Measurements from ENCODE around the gene TXNRD2.
"Not testable (repeated sequence)": the region's sequence is repeated elsewhere in the genome, so short reads cannot be mapped to it uniquely, and the experiment has no call there.

Gene TXNRD2

DNA sequence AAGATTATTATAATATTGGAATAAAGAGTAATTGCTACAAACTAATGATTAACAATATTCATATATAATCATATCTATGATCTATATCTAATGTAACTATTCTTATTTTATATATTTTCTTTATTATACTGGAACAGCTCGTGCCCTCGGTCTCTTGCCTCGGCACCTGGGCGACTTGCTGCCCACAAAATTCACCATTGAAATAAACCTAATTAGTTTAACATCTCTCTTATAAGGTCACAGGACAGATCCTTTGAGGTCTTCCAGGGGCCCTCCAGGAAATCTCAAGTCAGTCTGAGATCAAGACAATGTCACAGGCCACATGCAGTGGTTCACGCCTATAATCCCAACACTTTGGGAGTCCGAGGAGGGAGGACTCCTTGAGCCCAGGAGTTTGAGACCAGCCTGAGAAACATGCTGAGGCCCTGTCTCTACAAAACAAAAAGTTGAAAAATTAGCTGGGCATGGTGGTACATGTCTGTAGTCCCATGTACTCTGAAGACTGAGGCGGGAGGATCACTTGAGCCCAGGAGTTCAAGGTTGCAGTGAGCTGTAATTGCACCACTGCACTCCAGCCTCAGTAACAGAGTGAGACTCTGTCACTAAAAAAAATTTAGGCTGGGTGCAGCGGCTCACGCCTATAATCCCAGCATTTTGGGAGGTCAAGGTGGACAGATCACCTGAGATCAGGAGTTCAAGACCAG lies 6.6 kb upstream of the TXNRD2 start:
- DNase-seq (ENCODE audit: low spot score) = no peak

DNA sequence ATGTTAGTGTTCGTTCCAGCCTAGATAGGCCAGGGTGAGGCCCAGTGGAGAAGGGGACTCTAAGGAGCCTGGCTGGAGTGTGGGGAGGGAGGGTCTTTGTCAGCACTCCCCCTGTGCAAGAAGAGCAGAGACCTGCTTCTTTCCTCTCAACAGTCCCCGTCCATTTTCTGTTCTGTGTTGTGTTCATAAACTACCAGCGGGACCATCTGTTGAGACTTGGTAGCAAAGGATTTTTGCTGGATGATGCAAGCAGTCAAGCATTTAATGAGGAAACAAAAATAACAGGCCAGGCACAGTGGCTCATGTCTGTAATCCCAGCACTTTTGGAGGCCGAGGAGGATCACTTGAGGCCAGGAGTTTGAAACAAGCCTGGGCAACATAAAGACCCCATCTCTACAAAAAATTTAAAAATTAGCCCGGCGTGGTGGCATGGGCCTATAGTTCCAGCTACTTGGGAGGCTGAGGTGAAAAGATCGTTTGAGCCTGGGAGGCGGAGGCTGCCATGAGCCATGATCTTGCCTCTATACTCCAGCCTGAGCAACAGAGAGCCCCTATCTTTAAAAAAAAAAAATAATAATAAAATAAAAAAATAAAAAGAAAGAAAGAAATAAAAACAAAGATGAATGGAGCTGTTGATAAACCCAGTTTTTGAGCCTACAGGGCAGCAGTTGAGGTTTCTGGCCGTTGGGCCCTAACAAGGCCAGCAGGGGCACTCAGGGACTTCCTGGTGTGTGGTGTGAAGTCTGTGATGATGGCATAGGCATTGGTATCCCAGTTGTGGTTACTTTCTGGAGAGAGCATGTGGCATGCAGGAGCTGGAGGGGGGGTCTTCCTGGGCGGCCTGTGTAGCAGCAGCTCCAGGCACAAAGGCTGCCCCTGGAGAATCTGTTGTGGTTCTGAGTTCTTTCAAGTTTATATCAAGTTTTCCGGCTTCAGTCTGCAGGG lies 1.7 kb upstream of the TXNRD2 start:
- peak; percentile 88 for DNase-seq (ENCODE audit: low spot score)

DNA sequence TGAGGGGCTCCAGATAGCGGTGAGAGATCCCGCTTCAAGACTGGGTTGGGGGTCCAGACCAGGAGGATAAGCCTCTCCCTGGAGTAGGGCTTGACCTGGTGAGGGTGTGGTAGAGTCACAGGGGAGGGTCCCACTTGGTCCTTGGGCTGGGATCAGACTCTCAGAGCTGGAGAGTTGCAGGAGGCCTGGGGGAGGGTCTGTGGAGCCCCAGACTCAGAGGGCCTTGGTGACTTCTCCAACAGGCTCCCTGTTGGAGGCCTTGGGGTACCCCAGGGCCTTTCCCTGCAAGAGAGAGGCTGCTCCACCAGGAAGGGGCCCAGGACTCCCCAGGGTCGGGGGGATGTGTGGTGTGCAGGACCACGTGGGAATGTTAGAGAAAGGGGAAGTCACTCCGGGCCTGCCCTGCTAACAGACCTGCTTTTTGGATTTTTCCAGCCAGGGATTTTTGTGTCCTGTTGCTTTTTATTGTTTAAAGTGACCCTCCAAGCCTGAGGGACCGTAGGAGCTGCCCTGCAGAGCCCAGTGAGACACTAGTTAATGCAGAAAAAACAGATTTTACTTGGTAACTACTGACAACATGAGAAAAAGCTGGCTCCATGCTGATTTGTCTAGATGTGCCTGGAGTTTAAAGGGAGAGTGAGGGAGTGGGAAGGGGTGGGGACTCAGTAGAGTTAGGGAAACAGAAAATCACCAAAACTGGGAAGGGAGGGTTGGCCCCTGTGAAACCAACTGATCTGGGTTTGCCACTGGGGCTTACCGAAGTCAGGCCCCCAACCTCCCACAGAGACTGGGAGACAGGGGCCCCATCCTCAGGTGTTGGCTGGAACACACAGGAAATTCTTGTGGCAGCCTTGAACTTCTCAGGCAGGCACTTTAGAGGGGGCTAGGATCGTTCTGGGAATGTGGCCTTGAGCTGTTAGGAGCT lies 801 bp upstream of the TXNRD2 start:
- peak; percentile 40 for DNase-seq (ENCODE audit: low spot score)

DNA sequence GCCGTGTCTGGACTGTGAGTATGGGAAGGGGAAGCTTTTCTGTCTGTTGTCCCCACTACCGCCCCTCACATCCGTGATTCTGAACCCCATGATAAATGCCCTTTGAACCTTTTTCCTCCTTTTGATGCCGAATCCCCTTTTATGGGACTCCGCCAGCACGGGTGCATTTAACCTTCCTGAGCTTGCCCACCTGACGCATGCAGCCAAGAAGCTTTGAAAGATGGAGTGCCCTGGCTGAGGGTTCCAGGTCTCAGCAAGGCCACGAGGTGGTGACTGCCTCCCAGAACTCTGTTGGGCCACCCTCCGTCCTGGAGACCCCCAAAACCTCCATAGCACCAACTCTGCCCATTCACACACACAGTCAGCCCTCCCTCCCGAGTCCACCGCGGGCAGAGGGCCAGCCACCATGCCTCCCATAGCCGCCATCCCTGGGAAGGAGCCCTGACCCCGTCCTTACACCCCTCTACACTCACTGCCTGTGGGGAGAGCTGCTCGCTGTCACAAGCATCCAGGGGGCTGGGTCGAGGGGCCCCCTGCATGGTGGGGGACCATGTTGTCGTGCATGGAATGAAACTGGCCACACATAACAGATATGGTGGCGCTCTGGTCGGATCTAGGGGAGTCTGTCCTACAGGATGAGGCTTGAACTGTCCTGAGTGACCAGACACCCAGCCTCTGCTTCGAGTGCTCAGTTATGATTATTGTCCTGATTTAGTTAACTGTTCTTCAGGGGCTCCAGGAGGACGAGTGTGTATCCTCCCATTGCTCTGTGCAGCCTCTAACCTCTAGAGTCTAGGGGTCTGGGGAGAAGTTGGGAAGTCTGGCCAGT lies 868 bp downstream of the TXNRD2 start:
- DNase-seq (ENCODE audit: low spot score) = no peak

DNA sequence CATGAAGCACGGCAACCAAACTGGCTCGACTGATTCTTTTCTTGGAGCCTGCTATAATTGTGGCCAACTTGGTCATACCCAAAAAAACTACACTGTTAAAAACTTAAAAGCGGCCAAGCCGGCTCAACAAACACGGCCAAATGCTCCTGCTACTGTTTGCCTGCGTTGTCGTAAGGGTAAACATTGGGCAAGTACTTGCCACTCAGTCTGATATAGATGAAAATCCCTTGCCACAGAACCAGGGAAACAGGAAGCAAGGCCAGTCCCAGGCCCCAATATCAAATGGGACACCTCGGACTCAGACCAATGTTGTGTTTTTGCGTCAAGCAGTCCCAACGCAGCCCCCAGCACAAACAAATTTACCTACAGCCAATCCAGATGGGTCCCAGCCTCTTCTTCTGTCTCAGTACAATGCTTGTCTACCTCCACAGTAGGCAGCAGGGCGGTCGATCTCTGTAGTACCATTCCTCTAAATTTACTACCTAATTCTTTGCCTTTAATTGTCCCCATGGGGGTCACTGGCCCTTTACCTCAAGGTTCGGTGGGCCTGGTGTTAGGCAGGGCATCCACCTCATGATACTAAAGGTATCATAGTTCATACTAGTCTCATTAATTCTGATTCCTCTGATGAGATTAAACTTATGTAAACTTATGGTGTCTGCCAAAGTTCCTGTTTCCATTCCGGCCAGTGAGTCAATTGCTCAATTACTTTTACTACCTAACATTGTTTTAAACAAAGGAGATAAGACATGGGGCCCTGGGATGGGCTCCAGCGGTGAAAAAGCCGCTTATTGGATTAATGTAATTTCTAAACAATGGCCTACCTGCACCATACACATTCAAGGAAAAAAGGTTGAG lies 3.8 kb downstream of the TXNRD2 start:
- no peak for DNase-seq (ENCODE audit: low spot score)

DNA sequence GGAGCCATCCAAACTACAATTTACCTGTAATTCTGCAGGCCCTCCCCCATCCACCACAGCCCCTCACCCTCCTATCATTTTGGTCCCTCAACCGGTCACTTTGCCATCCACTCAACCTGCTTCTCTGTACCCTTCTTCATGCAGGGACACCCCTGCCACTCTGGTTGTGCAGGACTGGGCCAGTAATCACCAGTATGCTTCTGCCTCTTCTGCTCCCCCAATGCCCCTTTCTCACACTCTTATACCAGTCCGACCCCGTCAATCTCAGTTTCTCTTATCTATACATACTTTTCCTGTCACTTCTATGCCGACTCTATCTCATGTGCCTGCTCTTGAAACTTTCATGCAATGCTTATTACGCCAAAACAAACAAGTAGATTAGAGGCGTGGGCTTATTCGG lies 5.1 kb downstream of the TXNRD2 start:
- DNase-seq (ENCODE audit: low spot score) = no peak

DNA sequence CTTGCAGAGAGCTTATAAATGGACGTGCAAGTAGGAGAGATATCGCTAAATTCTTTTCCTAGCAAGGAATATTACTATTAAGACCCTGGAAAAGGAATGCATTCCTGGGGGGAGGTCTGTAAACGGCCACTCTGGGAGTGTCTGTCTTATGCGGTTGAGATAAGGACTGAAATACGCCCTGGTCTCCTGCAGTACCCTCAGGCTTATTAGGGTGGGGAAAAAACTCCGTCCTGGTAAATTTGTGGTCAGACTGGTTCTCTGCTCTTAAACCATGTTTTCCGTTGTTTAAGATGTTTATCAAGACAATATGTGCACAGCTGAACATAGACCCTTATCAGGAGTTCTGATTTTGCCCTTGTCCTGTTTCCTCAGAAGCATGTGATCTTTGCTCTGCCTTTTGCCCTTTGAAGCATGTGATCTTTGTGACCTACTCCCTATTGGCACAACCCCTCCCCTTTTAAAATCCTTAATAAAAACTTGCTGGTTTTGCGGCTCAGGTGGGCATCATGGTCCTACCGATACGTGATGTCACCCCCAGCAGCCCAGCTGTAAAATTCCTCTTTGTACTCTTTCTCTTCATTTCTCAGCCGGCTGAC lies 6.4 kb downstream of the TXNRD2 start:
- not testable (repeated sequence) for DNase-seq (ENCODE audit: low spot score)

DNA sequence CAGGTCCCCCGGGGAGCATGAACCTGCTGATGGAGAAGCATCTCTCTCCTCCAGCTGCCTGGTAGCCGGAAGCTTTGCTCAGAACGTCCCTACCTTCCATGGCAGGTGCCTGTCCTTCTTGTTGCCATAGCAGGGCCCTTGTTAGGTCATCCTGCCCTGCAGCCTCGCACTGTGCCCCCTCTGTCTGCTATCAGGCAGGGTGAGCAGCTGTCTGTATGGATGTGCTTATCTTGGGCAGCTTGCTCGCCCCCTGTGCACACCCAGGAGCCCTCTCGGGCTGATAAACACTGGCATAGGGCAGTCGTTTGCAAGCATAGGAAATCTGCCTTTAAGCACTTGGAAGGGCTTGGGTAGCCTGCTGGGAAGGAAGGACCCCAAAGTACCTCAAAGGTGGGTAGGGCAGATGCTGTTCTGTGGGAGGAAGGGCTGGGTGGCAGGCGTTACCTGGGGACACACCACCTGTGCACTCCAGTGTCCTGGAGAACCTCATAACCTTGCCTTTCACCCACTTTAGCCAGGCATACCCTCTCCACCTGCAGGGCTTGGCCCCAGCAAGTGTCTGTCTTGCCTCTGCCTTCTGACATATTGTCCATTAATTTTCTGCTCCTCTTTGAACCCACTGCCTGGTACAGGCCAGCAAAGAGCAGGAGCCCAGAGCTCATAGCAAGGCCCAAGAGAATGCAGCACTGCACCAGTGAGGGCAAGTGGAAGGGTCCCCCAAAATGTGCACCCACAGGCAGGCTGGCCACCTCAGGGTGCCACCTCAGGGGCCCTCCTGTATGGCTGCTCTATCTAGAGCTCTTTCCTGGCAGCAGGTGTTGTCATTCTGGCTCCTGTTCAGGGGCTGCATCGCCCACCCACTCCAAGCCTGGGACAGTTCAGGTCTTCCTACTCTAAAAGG lies 8.0 kb downstream of the TXNRD2 start:
- DNase-seq (ENCODE audit: low spot score) = no peak

DNA sequence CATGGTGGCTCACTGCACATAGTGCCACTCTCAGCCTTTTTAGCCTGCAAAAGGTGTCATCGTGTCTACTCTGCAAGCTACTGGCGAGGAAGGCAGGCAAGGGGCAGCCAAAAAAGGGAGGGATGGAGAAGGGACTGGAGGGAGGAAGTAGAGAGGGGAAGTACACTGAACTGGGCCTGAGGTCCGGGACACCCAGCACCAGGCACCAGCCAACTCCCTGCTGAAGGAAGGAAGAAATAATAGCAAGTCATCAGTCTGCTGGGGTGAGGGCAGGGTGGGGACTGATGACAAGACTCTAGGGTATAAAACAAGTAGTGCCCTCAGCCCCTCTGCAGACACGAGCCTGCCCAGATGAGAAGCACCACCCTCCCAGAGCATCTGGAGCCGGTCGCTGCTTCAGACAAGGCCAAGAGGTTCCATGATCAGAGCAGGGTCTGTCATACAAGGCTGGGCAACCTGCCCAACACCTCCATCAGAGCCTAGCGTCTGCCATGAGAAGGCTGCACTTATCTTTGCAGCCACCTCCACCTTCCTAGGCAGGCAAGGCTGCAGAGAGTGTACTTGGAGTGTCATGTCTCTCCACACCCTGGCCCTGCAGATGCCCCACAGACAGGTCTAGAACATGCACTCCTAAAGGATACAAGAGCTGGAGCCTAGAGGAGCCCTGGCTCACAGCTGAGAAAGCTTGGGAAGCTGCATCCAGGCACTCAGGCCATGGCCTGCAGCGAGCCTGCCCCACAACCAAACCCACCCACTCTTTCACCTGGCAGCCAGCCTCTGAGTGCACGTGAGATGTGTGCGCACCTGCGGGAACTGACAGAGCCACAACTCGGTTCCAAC lies 9.0 kb downstream of the TXNRD2 start:
- DNase-seq (ENCODE audit: low spot score) = no peak

DNA sequence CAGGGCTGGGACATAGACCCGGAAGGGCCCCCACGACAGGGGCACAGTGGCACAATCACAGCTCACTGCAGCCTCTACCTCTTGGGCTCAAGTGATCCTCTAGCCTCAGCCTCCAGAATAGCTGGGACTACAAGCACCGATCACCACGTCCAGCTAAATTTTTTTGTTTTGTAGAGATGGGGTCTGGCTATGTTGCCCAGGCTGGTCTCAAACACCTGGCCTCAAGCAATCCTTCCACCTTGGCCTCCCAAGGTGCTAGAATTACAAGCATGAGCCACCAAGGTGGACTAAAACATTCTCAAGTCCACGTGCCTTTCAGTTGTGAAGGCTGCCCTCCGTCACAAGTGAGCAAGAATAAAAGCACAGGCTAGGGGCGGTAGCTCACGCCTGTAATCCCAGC lies 10.1 kb downstream of the TXNRD2 start:
- DNase-seq (ENCODE audit: low spot score) = no peak

DNA sequence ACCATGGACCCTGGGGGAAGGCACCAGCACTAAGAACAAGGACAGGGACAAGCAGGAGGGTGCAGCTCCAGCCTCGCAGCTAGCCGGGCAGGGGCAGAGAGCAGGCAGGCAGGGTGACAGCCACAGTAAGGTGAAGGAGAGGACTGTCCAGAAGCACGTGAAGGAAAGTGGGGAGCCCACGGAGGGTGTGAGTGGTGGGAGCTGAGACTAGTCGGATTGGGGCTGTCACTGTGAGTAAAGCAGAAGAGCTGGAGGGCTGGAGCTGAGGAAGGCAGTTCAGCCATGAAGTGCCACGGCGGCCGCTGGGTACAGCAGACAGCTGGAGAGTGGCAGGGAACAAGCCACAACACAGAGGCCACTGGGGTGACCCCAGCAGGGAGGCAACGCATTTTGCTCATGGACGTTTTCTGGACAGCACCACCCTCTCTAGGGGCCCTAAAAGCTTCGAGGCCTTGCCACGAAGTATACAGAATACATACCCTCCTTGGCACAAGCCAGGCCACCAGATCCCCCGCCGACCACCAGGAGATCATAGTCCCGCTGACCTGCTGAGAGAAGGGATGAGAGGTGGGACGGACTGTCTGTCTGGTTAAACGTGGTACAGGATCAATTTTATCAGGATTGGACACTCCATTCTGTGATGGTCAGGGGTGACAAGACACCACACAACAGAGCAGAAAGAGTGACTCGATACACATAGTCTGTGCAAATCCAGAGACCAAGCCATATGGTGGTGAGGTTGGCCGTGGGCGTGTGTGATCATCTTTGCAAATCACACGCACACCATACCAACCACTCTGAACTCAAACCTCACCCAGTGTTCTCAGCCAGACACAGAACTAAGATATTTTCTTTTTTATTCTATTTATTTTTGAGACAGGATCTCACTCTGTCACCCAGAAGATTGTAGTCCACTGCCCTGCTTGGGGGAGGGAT lies 10.8 kb downstream of the TXNRD2 start:
- DNase-seq (ENCODE audit: low spot score) = no peak

DNA sequence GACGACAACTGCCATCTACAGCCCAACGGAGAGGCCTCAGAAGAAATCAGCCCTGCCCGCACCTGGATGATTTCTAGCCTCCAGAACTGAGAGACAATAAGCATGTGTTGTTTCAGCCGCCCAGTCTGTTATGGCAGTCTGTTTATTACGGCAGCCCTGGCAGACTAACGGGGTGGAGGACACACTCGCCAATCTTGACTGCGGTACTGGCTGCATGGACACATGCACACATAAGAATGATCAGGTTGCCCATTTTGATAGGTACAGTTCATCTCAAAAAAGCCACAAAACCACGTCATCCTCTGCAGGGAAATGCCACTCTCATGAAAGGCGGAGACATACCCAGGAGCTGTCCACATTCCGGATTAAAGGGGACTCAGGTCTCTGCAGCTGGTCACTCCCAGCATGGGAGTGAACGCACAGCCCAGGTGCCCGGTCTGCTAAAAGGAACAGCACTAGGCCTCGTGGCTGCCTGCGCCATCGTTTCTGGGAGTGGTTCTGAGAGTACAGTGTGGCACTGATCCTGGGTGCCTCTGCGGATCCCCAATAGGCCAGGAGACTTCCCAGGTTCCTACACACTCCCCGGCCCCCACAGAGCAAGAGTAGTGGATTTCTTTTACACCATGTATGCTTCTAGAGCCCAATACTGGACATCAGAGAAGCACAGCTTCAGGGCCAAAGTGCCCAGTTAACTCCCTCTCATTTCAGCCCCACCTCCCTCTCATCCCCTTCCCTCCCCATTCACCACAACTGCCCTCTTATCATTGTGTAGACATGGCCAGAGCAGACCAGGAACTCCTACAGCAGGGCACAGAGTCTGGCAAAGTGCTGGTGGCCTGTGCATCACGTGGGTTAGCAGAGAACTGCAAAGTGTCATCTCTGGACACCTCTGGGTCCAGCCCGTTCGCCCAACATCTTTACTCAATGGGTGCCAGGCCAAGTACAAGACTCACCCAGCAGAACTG lies 11.8 kb downstream of the TXNRD2 start:
- DNase-seq (ENCODE audit: low spot score) = no peak

DNA sequence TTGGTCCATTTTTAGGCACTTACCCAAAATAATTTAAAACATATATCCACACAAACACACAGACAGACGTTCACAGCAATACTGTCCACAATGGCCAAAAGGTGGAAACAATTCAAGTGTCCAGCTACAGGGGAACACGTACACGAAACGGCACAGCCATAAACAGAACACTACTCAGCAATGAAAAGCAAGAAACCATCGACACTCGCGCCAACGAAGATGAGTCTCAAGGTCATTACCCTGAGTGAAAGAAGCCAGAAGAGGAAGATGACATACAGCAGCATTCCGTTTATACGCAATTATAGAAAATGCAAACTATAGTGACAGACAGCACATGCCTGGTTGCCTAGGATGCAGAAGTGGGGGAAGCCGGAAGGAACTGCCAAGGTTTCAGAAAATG lies 13.4 kb downstream of the TXNRD2 start:
- DNase-seq (ENCODE audit: low spot score) = no peak

DNA sequence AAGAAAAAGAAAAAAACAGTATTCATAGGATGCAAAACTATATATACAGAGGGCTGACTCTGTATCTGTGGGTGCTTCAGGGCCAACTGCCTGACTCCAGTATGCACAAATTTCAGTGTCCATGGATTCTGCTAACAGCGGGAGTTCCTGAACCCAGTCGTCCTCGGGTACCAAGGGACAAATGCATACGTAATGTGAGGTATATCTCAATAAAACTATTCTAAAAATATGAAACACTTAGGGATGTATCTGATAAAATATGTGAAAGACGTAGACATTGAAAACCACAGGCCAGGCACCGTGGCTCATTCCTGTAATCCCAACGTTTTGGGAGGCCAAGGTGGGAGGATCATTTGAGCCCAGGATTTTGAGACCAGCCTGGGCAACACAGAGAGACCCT lies 13.9 kb downstream of the TXNRD2 start:
- no peak for DNase-seq (ENCODE audit: low spot score)

DNA sequence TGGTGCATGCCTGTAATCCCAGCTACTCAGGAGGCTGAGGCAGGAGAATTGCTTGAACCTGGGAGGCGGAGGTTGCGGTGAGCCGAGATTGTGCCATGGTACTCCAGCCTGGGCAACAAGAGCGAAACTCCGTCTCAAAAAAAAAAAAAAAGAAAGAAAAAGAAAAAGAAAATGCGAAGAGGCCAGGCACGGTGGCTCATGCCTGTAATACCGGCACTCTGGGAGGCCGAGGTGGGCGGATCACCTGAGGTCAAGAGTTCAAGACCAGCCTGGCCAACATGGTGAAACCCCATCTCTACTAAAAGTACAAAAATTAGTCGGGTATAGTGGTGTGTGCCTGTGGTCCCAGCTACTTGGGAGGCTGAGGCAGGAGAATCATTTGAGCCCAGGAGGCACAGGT lies 15.6 kb downstream of the TXNRD2 start:
- DNase-seq (ENCODE audit: low spot score) = not testable (repeated sequence)
